ENCODE results near the gene SNRNP70.

DNA sequence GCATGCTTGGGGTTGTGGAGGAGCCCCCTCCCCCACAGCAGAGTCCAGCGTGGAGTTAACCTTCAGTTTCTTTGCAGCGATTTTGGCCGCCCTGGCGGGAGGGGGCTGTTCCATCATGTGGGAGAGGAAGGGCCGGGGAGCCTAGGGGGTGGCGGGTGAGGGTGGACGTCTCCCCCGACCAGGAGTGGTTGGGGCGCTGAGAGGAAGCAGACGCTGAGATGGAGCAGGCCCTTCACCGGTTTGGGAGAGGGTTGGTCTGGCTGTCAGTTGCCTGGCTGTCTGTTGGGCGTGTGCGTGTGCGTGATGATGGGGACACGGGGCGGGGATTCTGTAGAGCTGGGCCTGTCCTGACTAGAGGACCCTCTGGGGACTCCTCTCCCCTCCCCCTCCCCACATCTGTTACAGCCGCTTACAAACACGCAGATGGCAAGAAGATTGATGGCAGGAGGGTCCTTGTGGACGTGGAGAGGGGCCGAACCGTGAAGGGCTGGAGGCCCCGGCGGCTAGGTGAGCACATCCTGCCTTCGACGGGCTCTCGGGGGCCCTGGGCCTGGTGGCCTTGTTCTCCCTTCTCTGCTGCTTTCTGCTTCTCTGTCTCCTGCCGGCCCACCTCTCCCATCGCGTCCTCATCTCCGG lies 19.1 kb downstream of the SNRNP70 start:
- TF ChIP-seq, protein P1, sequence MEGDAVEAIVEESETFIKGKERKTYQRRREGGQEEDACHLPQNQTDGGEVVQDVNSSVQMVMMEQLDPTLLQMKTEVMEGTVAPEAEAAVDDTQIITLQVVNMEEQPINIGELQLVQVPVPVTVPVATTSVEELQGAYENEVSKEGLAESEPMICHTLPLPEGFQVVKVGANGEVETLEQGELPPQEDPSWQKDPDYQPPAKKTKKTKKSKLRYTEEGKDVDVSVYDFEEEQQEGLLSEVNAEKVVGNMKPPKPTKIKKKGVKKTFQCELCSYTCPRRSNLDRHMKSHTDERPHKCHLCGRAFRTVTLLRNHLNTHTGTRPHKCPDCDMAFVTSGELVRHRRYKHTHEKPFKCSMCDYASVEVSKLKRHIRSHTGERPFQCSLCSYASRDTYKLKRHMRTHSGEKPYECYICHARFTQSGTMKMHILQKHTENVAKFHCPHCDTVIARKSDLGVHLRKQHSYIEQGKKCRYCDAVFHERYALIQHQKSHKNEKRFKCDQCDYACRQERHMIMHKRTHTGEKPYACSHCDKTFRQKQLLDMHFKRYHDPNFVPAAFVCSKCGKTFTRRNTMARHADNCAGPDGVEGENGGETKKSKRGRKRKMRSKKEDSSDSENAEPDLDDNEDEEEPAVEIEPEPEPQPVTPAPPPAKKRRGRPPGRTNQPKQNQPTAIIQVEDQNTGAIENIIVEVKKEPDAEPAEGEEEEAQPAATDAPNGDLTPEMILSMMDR (optimal IDR thresholded peaks at IDR 0.05 in 1 of 3, IDR thresholded peaks at IDR 0.05 in 1 of 3, conservative IDR thresholded peaks at IDR 0.05 in 1 of 3; ENCODE audit: extremely low read depth in 1 of 3, insufficient read depth in 2 of 3, low read length in 3 of 3): no peak
- TF ChIP-seq EZH2 (IDR thresholded peaks at IDR 0.05; ENCODE audit: low read length): no peak

Data from keratinocyte (primary cell).